GM12892 (cell line): ENCODE measurements around the gene MRPS34.

Source experiments
- DNase-seq: peaks from one replicate; pipeline ENCODE4 v3.0.0; 2011; ENCODE audit not compliant: insufficient read length
- FAIRE-seq: peaks from 2 replicates; lab custom pipeline; 2011; peaks lifted over from hg19 to GRCh38; lab: Jason Lieb, UNC
- POLR2A ChIP-seq: IDR thresholded peaks from 2 replicates; pipeline ENCODE4 v1.6.1; 2011; ENCODE audit warnings: low read depth, low read length, control low read depth
- POLR2AphosphoS5 ChIP-seq: IDR thresholded peaks from 2 replicates; pipeline ENCODE4 v1.6.1; 2011; ENCODE audit warnings: low read depth, low read length, control low read depth
- TAF1 ChIP-seq: IDR thresholded peaks from 2 replicates; pipeline ENCODE4 v1.6.1; 2011; ENCODE audit warnings: low read depth, mild to moderate bottlenecking, control low read depth, low read length, borderline replicate concordance

Gene MRPS34

GRCh38 chr16:1751946-1752345 lies 21.0 kb downstream of the MRPS34 start:
- FAIRE-seq: no peak
- TF ChIP-seq TAF1 (no peak), POLR2A (no peak), POLR2AphosphoS5 (no peak)
- DNase-seq: no peak

- FAIRE-seq: no peak
- DNase-seq: no peak
- TF ChIP-seq TAF1 (no peak), POLR2AphosphoS5 (no peak), POLR2A (no peak)
These were observed 23.5 kb downstream of the MRPS34 start for GRCh38 chr16:1749152-1750117.

- FAIRE-seq: no peak
- DNase-seq: no peak
- no peak for TF ChIP-seq TAF1
- no peak for TF ChIP-seq POLR2A
- TF ChIP-seq POLR2AphosphoS5: no peak
These were observed 25.0 kb downstream of the MRPS34 start for GRCh38 chr16:1747934-1748333.

GRCh38 chr16:1746693-1747195 lies 26.2 kb downstream of the MRPS34 start:
- FAIRE-seq: no peak
- no peak for DNase-seq

GRCh38 chr16:1745900-1746692 lies 26.8 kb downstream of the MRPS34 start:
- DNase-seq (no peak), FAIRE-seq (no peak)

More at GRCh38 chr16:1746693-1747195, 26.2 kb downstream of the MRPS34 start:
- TF ChIP-seq POLR2AphosphoS5 (no peak), POLR2A (no peak), TAF1 (no peak)

GRCh38 chr16:1745181-1745899 lies 27.6 kb downstream of the MRPS34 start:
- TF ChIP-seq POLR2AphosphoS5 (no peak), TAF1 (no peak), POLR2A (no peak)
- FAIRE-seq (no peak), DNase-seq (no peak)

More at GRCh38 chr16:1745900-1746692, 26.8 kb downstream of the MRPS34 start:
- TF ChIP-seq TAF1 (no peak), POLR2AphosphoS5 (no peak), POLR2A (no peak)

- DNase-seq: no peak
- TF ChIP-seq POLR2AphosphoS5 (no peak), TAF1 (no peak), POLR2A (no peak)
- no peak for FAIRE-seq
These were observed 28.5 kb downstream of the MRPS34 start for GRCh38 chr16:1744338-1744840.

GRCh38 chr16:1743376-1744337 lies 29.3 kb downstream of the MRPS34 start:
- DNase-seq (no peak), FAIRE-seq (no peak)
- TF ChIP-seq POLR2AphosphoS5 (no peak), POLR2A (no peak), TAF1 (no peak)

GRCh38 chr16:1741553-1742165 lies 31.3 kb downstream of the MRPS34 start:
- no peak for DNase-seq
- TF ChIP-seq POLR2A (no peak), TAF1 (no peak), POLR2AphosphoS5 (no peak)
- FAIRE-seq: no peak
